Gastroesophageal sphincter (tissue), 4 donors: ENCODE results near the gene LYVE1. TPM values are rescaled to one million over a fixed set of nuclear protein-coding genes. Genes with fewer than 3 reads are reported as not detected.

Experiments used
- ATAC-seq: fragments of 150-250 bp; one replicate; pipeline ENCODE4 v1.9.1; 2016; ENCODE audit warnings: mild to moderate bottlenecking, moderate library complexity
- H3K27ac ChIP-seq, 4 donors: fragments of 200-600 bp; sonication (generic) in 3 of 4; 1 replicate in 3 of 4; 2 replicates in 1 of 4; pipeline ENCODE4 v1.5.1; 2016 to 2019
- H3K27me3 ChIP-seq: fragments of 200-600 bp; sonication (generic); one replicate; pipeline ENCODE4 v1.5.1; 2019
- H3K36me3 ChIP-seq, 2 donors: fragments of 200-600 bp; sonication (generic); one replicate each; pipeline ENCODE4 v1.5.1; 2019; ENCODE audit warnings: control low read depth in 1 of 2
- H3K4me1 ChIP-seq, 3 donors: fragments of 200-600 bp; sonication (generic); 1 replicate in 2 of 3; 2 replicates in 1 of 3; pipeline ENCODE4 v1.5.1; 2016 to 2019; ENCODE audit warnings: control low read depth in 2 of 3
- H3K4me3 ChIP-seq, 2 donors: fragments of 200-600 bp; sonication (generic); one replicate each; pipeline ENCODE4 v1.5.1; 2019; ENCODE audit warnings: mild to moderate bottlenecking in 1 of 2, moderate library complexity in 1 of 2
- H3K9me3 ChIP-seq, 3 donors: fragments of 200-600 bp; sonication (generic); one replicate each; pipeline ENCODE4 v1.5.1; 2017 to 2019; ENCODE audit warnings: control low read depth in 2 of 3
- EP300 ChIP-seq: sonication (generic); formaldehyde crosslinking; IDR thresholded peaks from one replicate; pipeline ENCODE4 v1.6.1; 2017; ENCODE audit warnings: antibody characterized with exemption, mild to moderate bottlenecking
- POLR2A ChIP-seq, 2 donors: fragments of 450-650 bp; IDR thresholded peaks; one replicate each; pipeline ENCODE4 v1.6.1; 2017; ENCODE audit warnings: antibody characterized with exemption in 2 of 2, mild to moderate bottlenecking in 2 of 2, moderate library complexity in 1 of 2
- POLR2AphosphoS5 ChIP-seq: sonication (generic); formaldehyde crosslinking; IDR thresholded peaks from one replicate; pipeline ENCODE4 v1.6.1; 2017; ENCODE audit warnings: antibody characterized with exemption
- WGBS, 2 donors: methylation state at CpG; one replicate each; pipeline ENCODE4 v1.1.5; 2018; ENCODE audit warnings: low coverage in 1 of 2; 5-methylcytosine and 5-hydroxymethylcytosine counted together
- total RNA-seq, 4 donors: library from RNA; depleted of rRNA; stranded (reverse); fragments of >200 nt; gene quantifications; one replicate each; pipeline ENCODE4 v1.1.0, GENCODE V29; 2016
- TF ChIP-seq, protein P1 (sequence below), 4 experiments: fragments of 200-600 bp in 2 of 4; fragments of 450-650 bp in 2 of 4; sonication (generic) in 1 of 4; IDR thresholded peaks; one replicate each; pipeline ENCODE4 v1.5.1; 2017 to 2019; ENCODE audit warnings: antibody characterized with exemption in 4 of 4, mild to moderate bottlenecking in 2 of 4, moderate library complexity in 2 of 4

The LYVE1 gene
- total RNA-seq, 4 donors from 2014 or later, result 13.2 to 191 (median 102) TPM

DNA sequence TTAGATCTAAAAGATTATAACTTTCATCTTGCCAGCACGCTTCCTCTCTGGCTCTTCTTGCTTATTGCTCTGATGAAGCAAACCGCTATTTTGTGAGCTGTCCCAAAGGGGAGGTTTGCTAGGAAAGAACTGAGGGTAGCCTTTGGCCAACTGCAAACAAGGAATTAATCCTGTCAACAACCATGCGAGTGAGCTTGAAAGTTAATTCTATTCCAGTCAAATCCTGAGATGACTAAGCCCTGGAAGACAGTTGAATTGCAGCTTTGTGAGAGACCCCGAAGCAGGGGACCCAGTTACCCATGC is 17.2 kb downstream of the LYVE1 start:
- 67 to 77% methylated on average over 2 to 4 of the region's 4 CpGs for WGBS, 2 donors
- no peaks in the 10 kb centered on the region for H3K36me3 ChIP-seq
- TF ChIP-seq, protein P1, sequence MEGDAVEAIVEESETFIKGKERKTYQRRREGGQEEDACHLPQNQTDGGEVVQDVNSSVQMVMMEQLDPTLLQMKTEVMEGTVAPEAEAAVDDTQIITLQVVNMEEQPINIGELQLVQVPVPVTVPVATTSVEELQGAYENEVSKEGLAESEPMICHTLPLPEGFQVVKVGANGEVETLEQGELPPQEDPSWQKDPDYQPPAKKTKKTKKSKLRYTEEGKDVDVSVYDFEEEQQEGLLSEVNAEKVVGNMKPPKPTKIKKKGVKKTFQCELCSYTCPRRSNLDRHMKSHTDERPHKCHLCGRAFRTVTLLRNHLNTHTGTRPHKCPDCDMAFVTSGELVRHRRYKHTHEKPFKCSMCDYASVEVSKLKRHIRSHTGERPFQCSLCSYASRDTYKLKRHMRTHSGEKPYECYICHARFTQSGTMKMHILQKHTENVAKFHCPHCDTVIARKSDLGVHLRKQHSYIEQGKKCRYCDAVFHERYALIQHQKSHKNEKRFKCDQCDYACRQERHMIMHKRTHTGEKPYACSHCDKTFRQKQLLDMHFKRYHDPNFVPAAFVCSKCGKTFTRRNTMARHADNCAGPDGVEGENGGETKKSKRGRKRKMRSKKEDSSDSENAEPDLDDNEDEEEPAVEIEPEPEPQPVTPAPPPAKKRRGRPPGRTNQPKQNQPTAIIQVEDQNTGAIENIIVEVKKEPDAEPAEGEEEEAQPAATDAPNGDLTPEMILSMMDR (IDR thresholded peaks at IDR 0.05), result no peak
- ATAC-seq, result no peak
- H3K27ac ChIP-seq, result no peak overlapping the region
- no peaks in the 10 kb centered on the region for H3K4me1 ChIP-seq
- no peaks in the 10 kb centered on the region for H3K9me3 ChIP-seq
- no peaks in the 10 kb centered on the region for H3K27me3 ChIP-seq
- H3K4me3 ChIP-seq, result no peak overlapping the region

DNA sequence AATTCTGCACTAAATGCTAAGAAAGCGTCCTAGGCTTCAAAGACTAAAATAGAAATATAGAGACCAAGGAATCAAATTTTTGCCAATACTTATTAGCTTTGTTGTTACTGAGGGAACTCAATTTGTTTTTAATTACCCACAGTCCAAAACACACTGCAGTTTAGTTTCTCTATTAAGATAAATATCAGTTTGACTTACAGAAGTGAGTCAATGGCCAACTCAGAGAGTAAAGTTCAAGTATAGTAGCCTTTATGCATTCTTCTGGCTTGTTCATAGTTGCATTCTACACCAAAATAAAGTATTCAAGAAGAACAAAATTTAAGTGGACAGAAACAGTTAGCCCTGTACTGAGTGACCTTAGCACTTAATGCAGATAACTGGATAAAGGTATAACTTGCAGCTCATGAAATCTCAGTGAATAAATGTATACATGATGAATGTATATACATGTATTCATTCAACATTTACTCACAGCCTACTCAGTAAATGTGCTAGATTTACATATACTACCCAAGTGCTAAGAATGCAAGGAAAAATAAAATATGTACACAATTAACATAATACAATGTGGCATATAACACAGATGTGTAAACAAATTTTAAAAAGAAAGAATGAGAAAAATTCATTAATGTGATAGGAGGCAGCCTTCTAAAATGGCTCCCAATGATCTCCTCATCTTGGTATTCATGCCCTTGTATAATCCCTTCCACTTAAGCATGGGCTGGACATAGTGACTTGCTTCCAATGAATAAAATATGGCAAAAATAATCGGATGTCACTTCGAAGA is 17.8 kb downstream of the LYVE1 start:
- ATAC-seq, result no peak
- H3K36me3 ChIP-seq, result no peaks in the 10 kb centered on the region
- H3K27me3 ChIP-seq, result no peaks in the 10 kb centered on the region
- TF ChIP-seq EP300 (no peak), POLR2A (IDR thresholded peaks at IDR 0.05) (no peak)
- no peak overlapping the region for H3K4me3 ChIP-seq
- no peaks in the 10 kb centered on the region for H3K4me1 ChIP-seq
- no peak overlapping the region for H3K27ac ChIP-seq
- WGBS, 2 donors, result 89 to 100% methylated on average over 2 to 3 of the region's 3 CpGs
- no peaks in the 10 kb centered on the region for H3K9me3 ChIP-seq

DNA sequence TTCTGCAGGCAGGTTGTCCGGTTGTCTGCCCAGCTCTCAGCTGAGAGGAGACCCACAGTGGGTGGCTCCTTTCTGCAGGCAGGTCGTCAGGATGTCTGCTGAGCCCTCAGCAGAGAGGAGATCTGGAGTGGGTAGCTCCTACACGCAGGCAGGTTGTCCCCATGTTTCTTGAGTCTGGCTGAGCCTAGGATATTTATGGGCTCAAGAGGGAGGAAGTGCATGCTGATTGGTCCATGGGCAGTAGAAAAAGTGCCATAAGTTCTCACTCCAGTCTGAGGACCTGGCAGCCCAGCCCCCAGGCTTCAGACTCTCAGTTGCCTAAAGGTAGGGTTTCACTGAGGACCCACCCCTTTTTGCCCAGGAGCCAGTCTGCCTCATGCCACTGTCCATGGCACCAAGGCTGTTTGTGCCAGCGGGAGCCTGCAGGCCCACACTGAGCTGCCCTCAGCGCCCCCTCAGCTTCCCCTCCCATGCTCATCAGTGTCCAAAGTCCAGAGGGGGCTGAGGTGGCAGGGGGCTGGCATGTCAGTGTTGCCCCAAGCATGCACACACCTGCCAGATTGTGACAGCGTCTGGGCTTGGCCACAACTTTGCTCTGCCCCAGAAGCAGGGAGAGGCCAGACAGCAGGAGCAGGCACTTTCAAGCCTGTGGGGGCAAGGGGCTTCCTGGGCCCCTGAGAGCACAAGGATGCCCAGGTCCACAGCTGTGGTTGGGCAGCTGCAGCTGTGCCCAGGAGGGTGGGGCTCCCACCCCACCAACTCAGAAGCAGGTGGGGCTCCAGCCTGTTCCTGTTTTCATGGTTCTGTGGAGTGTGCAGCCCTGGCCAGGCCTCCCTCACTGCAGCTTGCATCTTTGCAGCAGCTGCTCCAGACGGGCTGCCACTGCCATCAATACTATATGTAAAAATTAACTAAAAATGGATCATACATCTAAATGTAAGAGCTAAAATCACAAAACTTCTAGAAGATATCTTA is 23.7 kb downstream of the LYVE1 start:
- TF ChIP-seq EP300 (no peak), POLR2AphosphoS5 (no peak), POLR2A (IDR thresholded peaks at IDR 0.05) (no peak)
- TF ChIP-seq, protein P1 (IDR thresholded peaks at IDR 0.05), result no peak
- WGBS, 2 donors, result no CpG with 5 or more reads among the region's 7 CpGs
- Histone ChIP-seq H3K27ac (no peak overlapping the region), H3K27me3 (no peaks in the 10 kb centered on the region), H3K4me3 (no peak overlapping the region), H3K4me1 (peaks cover 0 to 12% (median 4%) of the 10 kb centered on the region in 3 donors), H3K9me3 (no peaks in the 10 kb centered on the region), H3K36me3 (no peaks in the 10 kb centered on the region)
- no peak for ATAC-seq

DNA sequence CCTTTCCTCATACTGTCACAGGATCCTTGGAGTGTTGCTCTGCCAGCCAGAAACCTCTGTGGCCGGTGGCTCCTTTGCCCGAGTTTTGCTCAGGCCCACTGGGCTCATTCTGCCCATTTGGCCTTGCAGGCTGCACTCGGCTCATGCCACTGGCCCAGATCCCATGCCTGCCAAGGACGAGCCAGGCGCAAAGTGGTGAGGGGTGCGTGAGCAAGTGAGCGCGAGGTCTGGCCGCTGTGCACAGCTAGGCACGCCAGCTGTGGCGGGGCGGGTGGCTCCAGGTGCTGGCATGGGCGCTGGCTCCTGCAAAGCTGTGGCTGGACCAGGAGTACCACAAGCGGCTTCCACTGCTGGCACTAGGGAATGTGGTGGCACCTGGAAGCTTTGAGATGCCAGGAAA is 24.7 kb downstream of the LYVE1 start:
- peaks cover 0 to 22% (median 4%) of the 10 kb centered on the region in 3 donors for H3K4me1 ChIP-seq
- no peaks in the 10 kb centered on the region for H3K36me3 ChIP-seq
- H3K4me3 ChIP-seq, result no peak overlapping the region
- no peak for ATAC-seq
- no peak for TF ChIP-seq POLR2AphosphoS5
- TF ChIP-seq, protein P1 (IDR thresholded peaks at IDR 0.05), result no peak
- no peak for TF ChIP-seq EP300
- TF ChIP-seq POLR2A (IDR thresholded peaks at IDR 0.05), result no peak
- no peaks in the 10 kb centered on the region for H3K9me3 ChIP-seq
- WGBS, 2 donors, result 93% methylated on average over 4 of the region's 14 CpGs; no CpG with 5 or more reads in 1 of the 2 donors
- no peak overlapping the region for H3K27ac ChIP-seq
- no peaks in the 10 kb centered on the region for H3K27me3 ChIP-seq

DNA sequence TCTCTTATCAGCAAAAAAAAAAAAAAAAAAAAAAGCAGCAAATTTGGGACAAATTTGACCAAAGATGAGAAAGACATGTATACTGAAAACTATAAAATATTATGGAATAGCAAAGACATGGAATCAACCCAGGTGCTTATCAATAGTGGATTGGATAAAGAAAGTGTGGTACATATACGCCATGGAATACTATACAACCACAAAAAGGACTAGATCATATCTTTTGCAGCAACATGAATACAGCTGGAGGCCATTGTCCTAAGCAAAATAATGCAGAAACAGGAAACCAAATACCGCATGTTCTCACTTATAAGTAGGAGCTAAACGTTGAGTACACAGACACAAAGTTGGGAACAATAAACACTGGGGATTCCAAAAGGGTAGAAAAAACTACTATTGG is 25.7 kb downstream of the LYVE1 start:
- Histone ChIP-seq H3K4me1 (peaks cover 0 to 23% (median 4%) of the 10 kb centered on the region in 3 donors), H3K4me3 (no peak overlapping the region), H3K27ac (no peak overlapping the region), H3K9me3 (no peaks in the 10 kb centered on the region), H3K27me3 (no peaks in the 10 kb centered on the region), H3K36me3 (no peaks in the 10 kb centered on the region)
- 85 to 92% methylated on average over 1 to 3 of the region's 3 CpGs for WGBS, 2 donors
- ATAC-seq, result no peak
- TF ChIP-seq, protein P1 (IDR thresholded peaks at IDR 0.05), result no peak
- TF ChIP-seq POLR2A (IDR thresholded peaks at IDR 0.05) (no peak), EP300 (no peak), POLR2AphosphoS5 (no peak)
